ENCODE measurements around the gene NUP210L.
A peak's percentile ranks its signal among the peaks of the same experiment; 100 is the strongest.

Gene NUP210L

GRCh38 chr1:154154534-154155191 is at the start of gene NUP210L:
Gene NUP210L, minus strand, starts transcription at chr1:154155073.
- peak; percentile 49 for DNase-seq (ENCODE audit: low read depth)

DNA sequence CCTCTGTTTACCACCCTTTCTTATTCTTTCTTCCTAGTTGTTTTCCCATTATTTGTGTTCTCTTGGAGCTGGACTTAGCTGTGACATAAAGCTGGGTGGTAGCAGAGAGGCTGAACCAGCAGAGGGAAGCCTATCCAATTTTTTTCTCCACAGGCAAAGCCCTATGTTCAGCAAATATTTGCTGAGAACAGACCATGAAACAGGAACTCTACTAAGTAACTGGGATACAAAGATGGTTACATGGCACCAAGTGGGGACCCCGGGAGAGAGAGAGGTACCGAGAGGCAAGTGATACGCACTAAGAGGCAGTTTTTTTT is 44.6 kb upstream of the NUP210L start:
- no peak for DNase-seq (ENCODE audit: low read depth)

- peak; percentile 50 for DNase-seq (ENCODE audit: low read depth)
Measured at GRCh38 chr1:154198756-154199562, 44.1 kb upstream of the NUP210L start.

- no peak for DNase-seq (ENCODE audit: low read depth)
Measured at GRCh38 chr1:154193821-154194220, 38.9 kb upstream of the NUP210L start.

GRCh38 chr1:154192476-154192875 is 37.6 kb upstream of the NUP210L start:
- DNase-seq (ENCODE audit: low read depth), result no peak

- DNase-seq (ENCODE audit: low read depth), result peak; percentile 6
Measured at GRCh38 chr1:154191990-154192461, 37.2 kb upstream of the NUP210L start, which contains the start of gene TPM3. Gene TPM3, minus strand, starts transcription at chr1:154192100. Its CDS starts 82 bp downstream, at chr1:154192018.

DNA sequence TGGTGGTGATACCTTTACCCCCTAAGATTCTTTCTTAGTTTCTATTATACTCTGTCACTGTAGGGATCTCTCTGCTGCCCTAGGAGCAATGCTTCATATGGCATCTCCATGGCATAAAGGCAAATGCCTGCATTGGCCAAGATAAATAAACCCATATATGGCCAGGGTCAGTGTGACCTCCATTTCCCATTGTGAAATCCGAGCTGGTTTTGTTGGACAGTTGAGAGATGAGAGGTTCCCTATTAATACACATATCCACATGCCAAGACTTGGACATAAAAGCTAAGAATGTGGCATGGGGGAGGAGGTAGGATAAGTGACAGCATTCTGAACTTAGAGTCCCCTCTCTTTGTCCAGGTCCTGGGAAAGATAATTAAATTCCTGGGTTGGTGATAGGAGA is 35.7 kb upstream of the NUP210L start:
- DNase-seq (ENCODE audit: low read depth), result peak; percentile 77

DNA sequence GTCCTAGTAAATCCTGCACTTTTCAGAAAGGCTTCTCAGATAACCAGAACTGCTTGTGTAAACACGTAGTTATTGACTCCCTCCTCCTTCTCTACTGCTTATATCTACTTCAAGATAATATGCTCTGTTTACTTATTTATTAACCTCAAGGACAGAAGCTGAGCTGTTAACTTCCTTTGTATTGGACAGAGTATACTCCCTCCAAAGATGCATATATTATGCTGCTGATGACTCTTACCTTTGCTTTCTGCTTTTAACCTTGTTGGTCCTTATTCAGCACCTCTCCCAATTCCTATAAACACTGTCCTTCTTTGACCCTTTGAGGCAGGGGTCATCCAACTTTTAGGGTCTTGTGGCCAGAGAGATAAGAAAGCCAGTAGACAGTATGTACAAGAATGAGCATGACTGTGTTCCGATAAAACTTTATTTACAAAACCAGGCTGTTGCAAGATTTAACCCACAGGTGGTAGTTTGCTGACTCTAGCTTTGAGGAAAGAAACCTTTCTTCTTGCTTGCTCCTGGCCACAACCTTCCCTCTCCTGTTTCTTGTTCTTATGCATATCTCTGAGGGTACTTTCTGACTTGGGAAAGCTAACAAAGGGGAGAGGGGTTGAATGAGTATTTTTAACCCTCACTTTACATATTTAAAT is 32.1 kb upstream of the NUP210L start:
- DNase-seq (ENCODE audit: low read depth), result no peak

- DNase-seq (ENCODE audit: low read depth), result peak; percentile 30
Measured at GRCh38 chr1:154186177-154186576, 31.3 kb upstream of the NUP210L start.

GRCh38 chr1:154183046-154183915 is 28.4 kb upstream of the NUP210L start:
- peak; percentile 92 for DNase-seq (ENCODE audit: low read depth)

DNA sequence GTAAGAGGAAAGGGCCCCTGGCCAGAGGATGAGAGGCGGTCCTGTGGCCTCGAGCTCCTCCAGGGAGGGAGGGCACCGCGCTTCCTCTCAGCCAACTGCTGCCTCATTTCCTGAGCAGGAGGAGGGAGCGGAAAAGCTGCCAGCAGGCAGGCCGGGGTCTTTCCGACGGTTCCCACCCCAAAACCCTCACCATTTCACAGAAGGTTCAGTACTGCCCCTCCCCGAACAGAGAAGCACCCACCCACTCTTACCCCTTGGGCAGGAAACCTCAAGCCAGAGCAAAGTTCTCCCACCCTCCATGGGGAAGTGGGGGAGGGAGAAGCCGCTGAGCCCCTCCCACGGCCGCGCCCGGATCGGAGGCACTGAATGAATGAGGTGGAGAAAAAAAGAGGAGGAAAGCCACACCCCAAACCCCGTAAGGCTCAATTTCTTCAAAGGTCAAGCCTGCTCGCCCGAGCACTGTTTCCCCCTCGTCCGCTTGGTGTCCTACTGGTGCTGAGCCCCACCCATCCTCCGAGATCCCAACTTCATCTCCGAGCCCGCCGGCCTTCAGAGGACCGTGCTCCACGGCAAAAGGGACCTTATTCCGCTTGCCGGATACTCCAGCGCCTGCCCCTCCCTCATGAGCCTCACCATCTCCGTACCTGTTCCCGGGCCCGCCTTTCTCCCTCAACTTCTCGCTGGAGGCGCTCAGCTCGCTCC is 27.6 kb upstream of the NUP210L start:
- peak; percentile 68 for DNase-seq (ENCODE audit: low read depth)

GRCh38 chr1:154181944-154182343 is 27.1 kb upstream of the NUP210L start:
- no peak for DNase-seq (ENCODE audit: low read depth)

GRCh38 chr1:154179946-154180687 is 25.2 kb upstream of the NUP210L start:
- no peak for DNase-seq (ENCODE audit: low read depth)

DNA sequence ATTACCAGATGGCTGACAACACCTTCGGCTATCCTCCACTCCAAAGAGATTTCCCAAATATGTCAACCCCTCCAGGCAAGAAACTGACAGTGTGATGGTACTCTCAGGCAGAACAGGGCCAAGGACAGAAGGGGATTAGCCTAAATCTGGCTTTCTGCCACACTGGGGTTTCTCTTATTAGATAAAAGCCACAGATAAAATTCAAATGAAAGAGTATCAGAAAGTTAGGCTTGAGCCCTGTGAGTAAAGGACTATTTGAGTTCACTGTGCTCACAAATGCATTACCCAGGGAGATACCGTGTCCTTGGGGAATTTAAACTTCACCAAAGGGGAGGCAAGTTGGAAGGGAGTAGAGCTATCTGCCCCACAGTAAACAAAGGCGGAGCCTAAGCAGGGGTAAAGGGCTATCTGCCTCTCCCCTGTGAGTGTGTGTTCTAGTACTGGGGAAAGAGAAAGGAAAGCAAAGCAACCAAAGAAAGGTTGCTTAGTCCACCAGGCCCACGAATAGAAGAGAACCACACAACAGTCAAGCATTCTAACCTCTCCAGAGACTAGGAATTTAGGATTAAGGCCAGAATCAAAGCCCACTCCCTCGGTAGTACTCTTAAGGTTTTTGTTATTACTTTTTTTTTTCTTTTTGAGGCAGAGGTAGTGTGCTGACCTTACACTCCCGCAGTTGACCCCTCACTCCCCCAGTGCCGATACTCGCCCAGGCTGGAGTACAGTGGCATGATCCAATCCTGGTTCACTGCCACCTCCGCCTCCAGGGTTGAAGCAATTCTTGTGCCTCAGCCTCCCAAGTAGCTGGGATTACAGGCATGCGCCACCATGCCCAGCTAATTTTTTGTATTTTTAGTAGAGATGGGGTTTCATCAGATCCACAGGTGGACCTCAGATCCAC is 24.3 kb upstream of the NUP210L start:
- DNase-seq (ENCODE audit: low read depth), result no peak

- no peak for DNase-seq (ENCODE audit: low read depth)
Measured at GRCh38 chr1:154178013-154178412, 23.1 kb upstream of the NUP210L start.

DNA sequence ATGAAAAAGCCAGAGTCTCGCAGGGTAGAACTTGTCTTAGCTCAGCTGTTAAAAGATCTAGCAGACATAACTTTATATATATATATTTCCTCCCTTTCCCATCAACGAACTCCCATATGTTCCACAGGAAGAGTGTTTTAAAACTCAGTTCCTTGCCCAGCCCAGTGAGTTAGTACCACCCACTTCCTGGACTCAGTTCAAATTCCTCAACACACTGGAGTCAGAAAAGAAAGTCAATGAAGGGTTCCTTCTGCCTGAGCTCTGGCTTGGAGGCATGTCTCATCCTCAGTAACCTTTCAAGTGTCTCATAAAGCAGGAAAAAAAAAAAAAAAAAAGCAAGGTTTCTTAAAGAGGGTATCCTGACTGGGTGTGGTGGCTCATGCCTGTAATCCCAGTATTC is 21.5 kb upstream of the NUP210L start:
- DNase-seq (ENCODE audit: low read depth), result peak; percentile 57

- DNase-seq (ENCODE audit: low read depth), result no peak
Measured at GRCh38 chr1:154174654-154175053, 19.8 kb upstream of the NUP210L start.

- no peak for DNase-seq (ENCODE audit: low read depth)
Measured at GRCh38 chr1:154171880-154172279, 17.0 kb upstream of the NUP210L start.

DNA sequence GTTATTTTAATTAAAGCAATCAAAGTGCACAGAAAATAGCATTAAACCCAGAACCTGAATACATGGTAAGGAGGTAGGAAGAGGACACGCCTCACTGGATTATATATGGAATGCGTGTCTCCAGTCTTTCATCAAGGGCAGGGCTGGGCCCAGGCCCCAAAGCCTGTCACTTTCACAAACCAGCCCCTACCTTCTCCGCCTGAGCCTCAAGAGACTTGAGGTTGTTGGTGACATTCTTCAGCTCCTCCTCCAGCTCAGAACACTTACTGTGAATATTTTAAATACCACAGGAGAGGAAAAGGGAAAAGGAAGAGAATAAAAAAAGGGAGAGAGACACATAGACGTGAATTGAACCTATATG is 16.3 kb upstream of the NUP210L start:
- no peak for DNase-seq (ENCODE audit: low read depth)
